ENCODE results near the gene ATP11B.

ATP11B gene

GRCh38 chr3:182954553-182955235 is 161.4 kb downstream of the ATP11B start:
- DNase-seq (ENCODE audit: low read depth, low spot score): no peak

- DNase-seq (ENCODE audit: low read depth, low spot score): no peak
Measured at GRCh38 chr3:182957226-182957625, 163.9 kb downstream of the ATP11B start.

GRCh38 chr3:182957676-182958266 is 164.5 kb downstream of the ATP11B start:
- no peak for DNase-seq (ENCODE audit: low read depth, low spot score)

GRCh38 chr3:182959474-182960350 is 166.4 kb downstream of the ATP11B start:
- DNase-seq (ENCODE audit: low read depth, low spot score): no peak

GRCh38 chr3:182962166-182962565 is 168.9 kb downstream of the ATP11B start:
- DNase-seq (ENCODE audit: low read depth, low spot score): no peak

GRCh38 chr3:182964179-182964578 is 170.9 kb downstream of the ATP11B start:
- no peak for DNase-seq (ENCODE audit: low read depth, low spot score)

- DNase-seq (ENCODE audit: low read depth, low spot score): no peak
Measured at GRCh38 chr3:182965861-182966366, 172.6 kb downstream of the ATP11B start.

- DNase-seq (ENCODE audit: low read depth, low spot score): no peak
Measured at GRCh38 chr3:182967218-182968204, 174.2 kb downstream of the ATP11B start.

- no peak for DNase-seq (ENCODE audit: low read depth, low spot score)
Measured at GRCh38 chr3:182969277-182969676, 176.0 kb downstream of the ATP11B start.

- DNase-seq (ENCODE audit: low read depth, low spot score): no peak
Measured at GRCh38 chr3:182969853-182970252, 176.5 kb downstream of the ATP11B start.

- DNase-seq (ENCODE audit: low read depth, low spot score): no peak
Measured at GRCh38 chr3:182970811-182971418, 177.6 kb downstream of the ATP11B start.
